ENCODE results near the gene ATP11A.

ATP11A gene

GRCh38 chr13:112692104-112692503 lies 2.3 kb downstream of the ATP11A start:
- H3K36me3 ChIP-seq (replicated peaks) = peaks cover 6% of the 10 kb centered on the region
- peak overlapping the region; percentile 63 for H3K4me3 ChIP-seq
- in situ Hi-C loops (cut with MboI; ENCODE audit: low sequenced_read_pairs) = no loop called here
- H3K9me3 ChIP-seq = no peaks in the 10 kb centered on the region
- no peaks in the 10 kb centered on the region for H3K27me3 ChIP-seq (ENCODE audit: low read depth)
- H3K4me1 ChIP-seq = peaks cover 25% of the 10 kb centered on the region
- no peak for DNase-seq (ENCODE audit: low spot score in 2 of 2)

- DNase-seq (ENCODE audit: low spot score in 2 of 2) = no peak
- peaks cover 25% of the 10 kb centered on the region for H3K4me1 ChIP-seq
- no peaks in the 10 kb centered on the region for H3K27me3 ChIP-seq (ENCODE audit: low read depth)
- in situ Hi-C loops (cut with MboI; ENCODE audit: low sequenced_read_pairs) = no loop called here
- H3K36me3 ChIP-seq (replicated peaks) = peaks cover 6% of the 10 kb centered on the region
- no peak overlapping the region; the same call in 1 of the 2 replicates for H3K4me3 ChIP-seq
- H3K9me3 ChIP-seq = no peaks in the 10 kb centered on the region
Observed at GRCh38 chr13:112692586-112692985, 2.7 kb downstream of the ATP11A start.

GRCh38 chr13:112693831-112694497 lies 4.1 kb downstream of the ATP11A start:
- Histone ChIP-seq H3K27me3 (ENCODE audit: low read depth) (no peaks in the 10 kb centered on the region), H3K4me1 (peaks cover 24% of the 10 kb centered on the region), H3K36me3 (replicated peaks) (peaks cover 6% of the 10 kb centered on the region), H3K9me3 (no peaks in the 10 kb centered on the region), H3K4me3 (no peak overlapping the region)
- in situ Hi-C loops (cut with MboI; ENCODE audit: low sequenced_read_pairs) = no loop called here
- DNase-seq (ENCODE audit: low spot score in 2 of 2) = no peak

GRCh38 chr13:112695121-112695520 lies 5.3 kb downstream of the ATP11A start:
- in situ Hi-C loops (cut with MboI; ENCODE audit: low sequenced_read_pairs) = no loop called here

GRCh38 chr13:112696001-112696868 lies 6.4 kb downstream of the ATP11A start:
- H3K4me3 ChIP-seq = no peak overlapping the region
- DNase-seq (ENCODE audit: low spot score in 2 of 2) = no peak
- peaks cover 6% of the 10 kb centered on the region for H3K36me3 ChIP-seq (replicated peaks)
- no peaks in the 10 kb centered on the region for H3K27me3 ChIP-seq (ENCODE audit: low read depth)
- in situ Hi-C loops (cut with MboI; ENCODE audit: low sequenced_read_pairs) = no loop called here
- H3K4me1 ChIP-seq = peaks cover 20% of the 10 kb centered on the region
- H3K9me3 ChIP-seq = no peaks in the 10 kb centered on the region

More at GRCh38 chr13:112695121-112695520, 5.3 kb downstream of the ATP11A start:
- Histone ChIP-seq H3K4me1 (peaks cover 20% of the 10 kb centered on the region), H3K36me3 (replicated peaks) (peaks cover 6% of the 10 kb centered on the region), H3K27me3 (ENCODE audit: low read depth) (no peaks in the 10 kb centered on the region), H3K9me3 (no peaks in the 10 kb centered on the region), H3K4me3 (no peak overlapping the region)
- no peak for DNase-seq (ENCODE audit: low spot score in 2 of 2)

- Histone ChIP-seq H3K9me3 (no peaks in the 10 kb centered on the region), H3K27me3 (ENCODE audit: low read depth) (no peaks in the 10 kb centered on the region), H3K4me1 (peaks cover 19% of the 10 kb centered on the region), H3K4me3 (no peak overlapping the region), H3K36me3 (replicated peaks) (peaks cover 6% of the 10 kb centered on the region)
- DNase-seq (ENCODE audit: low spot score in 2 of 2) = no peak
- in situ Hi-C loops (cut with MboI; ENCODE audit: low sequenced_read_pairs) = no loop called here
Observed at GRCh38 chr13:112696869-112697465, 7.1 kb downstream of the ATP11A start.

GRCh38 chr13:112697756-112698655 lies 8.2 kb downstream of the ATP11A start:
- DNase-seq (ENCODE audit: low spot score in 2 of 2) = no peak
- Histone ChIP-seq H3K27me3 (ENCODE audit: low read depth) (no peaks in the 10 kb centered on the region), H3K9me3 (no peaks in the 10 kb centered on the region), H3K4me3 (no peak overlapping the region), H3K4me1 (peaks cover 12% of the 10 kb centered on the region; the same call in 1 of the 2 replicates), H3K36me3 (replicated peaks) (peaks cover 6% of the 10 kb centered on the region)
- in situ Hi-C loops (cut with MboI; ENCODE audit: low sequenced_read_pairs) = no loop called here

- H3K27me3 ChIP-seq (ENCODE audit: low read depth) = no peaks in the 10 kb centered on the region
- in situ Hi-C loops (cut with MboI; ENCODE audit: low sequenced_read_pairs) = no loop called here
- H3K4me1 ChIP-seq = peaks cover 10% of the 10 kb centered on the region; the same call in 1 of the 2 replicates
Observed at GRCh38 chr13:112699322-112699918, 9.6 kb downstream of the ATP11A start.

GRCh38 chr13:112700291-112701060 lies 10.6 kb downstream of the ATP11A start:
- Histone ChIP-seq H3K9me3 (no peaks in the 10 kb centered on the region), H3K36me3 (replicated peaks) (peaks cover 2% of the 10 kb centered on the region), H3K4me3 (no peak overlapping the region), H3K4me1 (peaks cover under 1% of the 10 kb centered on the region; the same call in 1 of the 2 replicates), H3K27me3 (ENCODE audit: low read depth) (no peaks in the 10 kb centered on the region)
- in situ Hi-C loops (cut with MboI; ENCODE audit: low sequenced_read_pairs) = no loop called here
- no peak for DNase-seq (ENCODE audit: low spot score in 2 of 2)

More at GRCh38 chr13:112699322-112699918, 9.6 kb downstream of the ATP11A start:
- no peak for DNase-seq (ENCODE audit: low spot score in 2 of 2)
- no peaks in the 10 kb centered on the region for H3K9me3 ChIP-seq
- no peak overlapping the region for H3K4me3 ChIP-seq
- peaks cover 6% of the 10 kb centered on the region for H3K36me3 ChIP-seq (replicated peaks)

GRCh38 chr13:112702341-112702985 lies 12.6 kb downstream of the ATP11A start:
- Histone ChIP-seq H3K4me3 (no peak overlapping the region), H3K27me3 (ENCODE audit: low read depth) (no peaks in the 10 kb centered on the region), H3K9me3 (no peaks in the 10 kb centered on the region), H3K4me1 (no peaks in the 10 kb centered on the region), H3K36me3 (replicated peaks) (no peaks in the 10 kb centered on the region)
- in situ Hi-C loops (cut with MboI; ENCODE audit: low sequenced_read_pairs) = no loop called here
- peak in 1 of 2 experiments; percentile 4 for DNase-seq (ENCODE audit: low spot score in 2 of 2)

- H3K4me1 ChIP-seq = no peaks in the 10 kb centered on the region
- no peak overlapping the region for H3K4me3 ChIP-seq
- no peaks in the 10 kb centered on the region for H3K36me3 ChIP-seq (replicated peaks)
- H3K9me3 ChIP-seq = no peaks in the 10 kb centered on the region
- no peaks in the 10 kb centered on the region for H3K27me3 ChIP-seq (ENCODE audit: low read depth)
- DNase-seq (ENCODE audit: low spot score in 2 of 2) = peak in 1 of 2 experiments; percentile 2
- in situ Hi-C loops (cut with MboI; ENCODE audit: low sequenced_read_pairs) = no loop called here
Observed at GRCh38 chr13:112702986-112703379, 13.1 kb downstream of the ATP11A start.
